Smooth muscle cell (in vitro differentiated cells): ENCODE measurements around the gene EYS. TPM values are rescaled to one million over a fixed set of nuclear protein-coding genes. Genes with fewer than 3 reads are reported as not detected.

Source experiments
- DNase-seq: peaks from one replicate; lab custom pipeline; 2025; ENCODE audit not compliant: unreplicated experiment; lab: John Stamatoyannopoulos, UW
- H2AFZ ChIP-seq: fragments of 200-600 bp; sonication (generic); 2 replicates; pipeline ENCODE4 v1.6.0; 2016; ENCODE audit warnings: antibody characterized with exemption, low read depth, mild to moderate bottlenecking
- H3F3A ChIP-seq: fragments of 200-600 bp; sonication (generic); 2 replicates; pipeline ENCODE4 v1.6.0; 2017; ENCODE audit warnings: antibody characterized with exemption, low read depth
- H3K27ac ChIP-seq: fragments of 200-600 bp; sonication (generic); 2 replicates; pipeline ENCODE4 v1.5.1; 2016; ENCODE audit warnings: low read depth, mild to moderate bottlenecking
- H3K27me3 ChIP-seq: fragments of 200-600 bp; sonication (generic); 2 replicates; pipeline ENCODE4 v1.6.1; 2016; ENCODE audit warnings: low read depth, mild to moderate bottlenecking
- H3K36me3 ChIP-seq: fragments of 200-600 bp; sonication (generic); 2 replicates; pipeline ENCODE4 v1.5.1; 2016; ENCODE audit warnings: low read depth
- H3K4me1 ChIP-seq: fragments of 200-600 bp; sonication (generic); 2 replicates; pipeline ENCODE4 v1.5.1; 2016; ENCODE audit warnings: low read depth
- H3K4me2 ChIP-seq: fragments of 200-600 bp; sonication (generic); 2 replicates; pipeline ENCODE4 v1.6.0; 2016; ENCODE audit warnings: mild to moderate bottlenecking
- H3K4me3 ChIP-seq: fragments of 200-600 bp; sonication (generic); 2 replicates; pipeline ENCODE4 v1.5.1; 2016; ENCODE audit warnings: mild to moderate bottlenecking
- H3K79me2 ChIP-seq: fragments of 200-600 bp; sonication (generic); 2 replicates; pipeline ENCODE4 v1.6.0; 2016; ENCODE audit warnings: low read depth, mild to moderate bottlenecking
- H3K9ac ChIP-seq: fragments of 200-600 bp; sonication (generic); 2 replicates; pipeline ENCODE4 v1.6.0; 2016; ENCODE audit warnings: low read depth
- H3K9me3 ChIP-seq: fragments of 200-600 bp; sonication (generic); replicated peaks from 2 replicates; pipeline ENCODE4 v1.5.1; 2016; ENCODE audit warnings: low read depth
- H4K20me1 ChIP-seq: fragments of 200-600 bp; sonication (generic); 2 replicates; pipeline ENCODE4 v1.6.0; 2016; ENCODE audit warnings: low read depth
- CTCF ChIP-seq: fragments of 200-600 bp; sonication (generic); IDR thresholded peaks from 2 replicates; pipeline ENCODE4 v1.5.1; 2017; ENCODE audit warnings: borderline replicate concordance, mild to moderate bottlenecking, antibody characterized with exemption; ENCODE audit not compliant: insufficient read depth, poor library complexity, severe bottlenecking
- WGBS: methylation state at CpG from one replicate; pipeline ENCODE4 v1.1.7; 2016; ENCODE audit warnings: low lambda C conversion rate; 5-methylcytosine and 5-hydroxymethylcytosine counted together
- polyA plus RNA-seq: library from polyadenylated mRNA; unstranded; fragments of >200 nt; fragmentation: Nextera tagmentation; extraction: Ambion mirVana; gene quantifications from 2 replicates; pipeline ENCODE4 v1.2.1, GENCODE V29; 2016
- total RNA-seq: library from RNA; depleted of rRNA; stranded (reverse); fragments of >200 nt; gene quantifications from 2 replicates; pipeline ENCODE4 v1.2.3, GENCODE V29; 2014

EYS gene
- total and polyA plus RNA-seq, 2 experiments from 2014 or later, result 0.07 to 0.18 TPM

- Histone ChIP-seq H3K4me2 (no peak overlapping the region), H3K36me3 (no peaks in the 10 kb centered on the region), H4K20me1 (no peaks in the 10 kb centered on the region), H3K79me2 (no peaks in the 10 kb centered on the region), H3K4me3 (no peak overlapping the region), H3K9ac (no peak overlapping the region), H2AFZ (no peak overlapping the region), H3K9me3 (no peaks in the 10 kb centered on the region), H3K27me3 (no peaks in the 10 kb centered on the region), H3F3A (no peaks in the 10 kb centered on the region), H3K27ac (no peak overlapping the region), H3K4me1 (no peaks in the 10 kb centered on the region)
- no peak for TF ChIP-seq CTCF
- whole genome bisulfite sequencing, result 72% methylated on average over 2 of the region's 2 CpGs
- DNase-seq, result no peak
Measured at GRCh38 chr6:64860203-64860602, 846.8 kb downstream of the EYS start.

- no peaks in the 10 kb centered on the region for H3F3A ChIP-seq
- 85% methylated on average over 1 of the region's 1 CpG for WGBS
- no peaks in the 10 kb centered on the region for H3K36me3 ChIP-seq
Measured at GRCh38 chr6:64850121-64850520, 856.9 kb downstream of the EYS start.

GRCh38 chr6:64848467-64848866 is 858.6 kb downstream of the EYS start:
- Histone ChIP-seq H3K36me3 (no peaks in the 10 kb centered on the region), H3K4me1 (no peaks in the 10 kb centered on the region), H3K27me3 (no peaks in the 10 kb centered on the region), H2AFZ (no peak overlapping the region), H3K9me3 (no peaks in the 10 kb centered on the region), H3K9ac (no peak overlapping the region), H3K4me2 (no peak overlapping the region), H3K4me3 (no peak overlapping the region), H3K79me2 (no peaks in the 10 kb centered on the region), H4K20me1 (no peaks in the 10 kb centered on the region), H3F3A (no peaks in the 10 kb centered on the region), H3K27ac (no peak overlapping the region)
- DNase-seq, result no peak
- TF ChIP-seq CTCF, result no peak
- WGBS, result 83% methylated on average over 4 of the region's 4 CpGs

More at GRCh38 chr6:64850121-64850520, 856.9 kb downstream of the EYS start:
- Histone ChIP-seq H3K4me2 (no peak overlapping the region), H4K20me1 (no peaks in the 10 kb centered on the region), H3K79me2 (no peaks in the 10 kb centered on the region), H2AFZ (no peak overlapping the region), H3K9me3 (no peaks in the 10 kb centered on the region), H3K27me3 (no peaks in the 10 kb centered on the region), H3K4me3 (no peak overlapping the region), H3K9ac (no peak overlapping the region), H3K27ac (no peak overlapping the region), H3K4me1 (no peaks in the 10 kb centered on the region)
- TF ChIP-seq CTCF, result no peak
- DNase-seq, result no peak

DNA sequence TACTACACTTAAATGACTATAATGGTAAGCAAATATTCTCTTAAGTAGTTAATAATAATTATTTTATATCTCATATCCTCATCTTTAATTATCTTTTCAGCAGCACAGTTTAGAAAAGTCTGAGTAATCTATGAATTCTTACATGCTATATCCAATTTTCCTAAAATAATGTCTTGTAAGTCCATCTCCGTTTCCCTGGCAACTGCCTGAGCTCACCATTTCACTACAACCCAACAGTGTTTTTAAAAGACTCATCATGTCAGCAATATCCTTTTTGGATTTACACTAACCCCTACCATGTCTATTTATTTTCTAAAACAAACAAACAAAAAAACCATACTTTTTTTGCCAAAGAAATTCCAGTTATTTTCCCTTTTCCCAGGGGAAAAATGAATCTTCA is 859.6 kb downstream of the EYS start:
- H4K20me1 ChIP-seq, result no peaks in the 10 kb centered on the region
- no peaks in the 10 kb centered on the region for H3K27me3 ChIP-seq
- no peak overlapping the region for H2AFZ ChIP-seq
- no peak overlapping the region for H3K4me2 ChIP-seq
- no peaks in the 10 kb centered on the region for H3K79me2 ChIP-seq
- no peak overlapping the region for H3K4me3 ChIP-seq
- no peaks in the 10 kb centered on the region for H3K36me3 ChIP-seq
- 79% methylated on average over 1 of the region's 1 CpG for WGBS
- no peak overlapping the region for H3K27ac ChIP-seq
- DNase-seq, result no peak
- no peaks in the 10 kb centered on the region for H3K9me3 ChIP-seq
- TF ChIP-seq CTCF, result no peak
- H3K9ac ChIP-seq, result no peak overlapping the region
- H3F3A ChIP-seq, result no peaks in the 10 kb centered on the region
- H3K4me1 ChIP-seq, result no peaks in the 10 kb centered on the region
